GM12801 (cell line): Measurements from ENCODE around the gene C10orf90.

Source experiments
- TF ChIP-seq, protein P1 (sequence below): IDR thresholded peaks from one replicate; pipeline ENCODE4 v1.5.1; 2011; ENCODE audit warnings: control low read depth; ENCODE audit not compliant: insufficient read length; ENCODE audit errors: extremely low read depth

The C10orf90 gene

DNA sequence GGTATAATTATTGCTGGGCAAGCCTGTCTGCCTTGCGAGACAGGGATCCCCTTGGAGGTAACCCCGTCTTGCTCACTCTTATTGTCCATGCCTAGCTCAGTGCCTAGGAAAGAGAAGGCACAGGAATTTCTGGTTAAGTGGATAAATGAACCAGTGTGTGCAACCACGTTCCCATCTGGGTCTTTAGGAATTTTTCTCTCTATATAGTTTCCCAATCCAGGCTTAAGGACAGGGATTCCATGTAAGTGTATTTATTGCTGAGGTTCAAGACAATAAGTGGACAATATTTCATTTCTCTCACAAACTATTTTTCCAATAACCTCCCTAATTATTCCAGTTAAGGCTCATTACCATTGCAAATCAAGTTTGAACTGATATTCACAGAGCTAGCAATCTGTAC is 273.3 kb downstream of the C10orf90 start:
- TF ChIP-seq, protein P1, sequence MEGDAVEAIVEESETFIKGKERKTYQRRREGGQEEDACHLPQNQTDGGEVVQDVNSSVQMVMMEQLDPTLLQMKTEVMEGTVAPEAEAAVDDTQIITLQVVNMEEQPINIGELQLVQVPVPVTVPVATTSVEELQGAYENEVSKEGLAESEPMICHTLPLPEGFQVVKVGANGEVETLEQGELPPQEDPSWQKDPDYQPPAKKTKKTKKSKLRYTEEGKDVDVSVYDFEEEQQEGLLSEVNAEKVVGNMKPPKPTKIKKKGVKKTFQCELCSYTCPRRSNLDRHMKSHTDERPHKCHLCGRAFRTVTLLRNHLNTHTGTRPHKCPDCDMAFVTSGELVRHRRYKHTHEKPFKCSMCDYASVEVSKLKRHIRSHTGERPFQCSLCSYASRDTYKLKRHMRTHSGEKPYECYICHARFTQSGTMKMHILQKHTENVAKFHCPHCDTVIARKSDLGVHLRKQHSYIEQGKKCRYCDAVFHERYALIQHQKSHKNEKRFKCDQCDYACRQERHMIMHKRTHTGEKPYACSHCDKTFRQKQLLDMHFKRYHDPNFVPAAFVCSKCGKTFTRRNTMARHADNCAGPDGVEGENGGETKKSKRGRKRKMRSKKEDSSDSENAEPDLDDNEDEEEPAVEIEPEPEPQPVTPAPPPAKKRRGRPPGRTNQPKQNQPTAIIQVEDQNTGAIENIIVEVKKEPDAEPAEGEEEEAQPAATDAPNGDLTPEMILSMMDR = no peak

DNA sequence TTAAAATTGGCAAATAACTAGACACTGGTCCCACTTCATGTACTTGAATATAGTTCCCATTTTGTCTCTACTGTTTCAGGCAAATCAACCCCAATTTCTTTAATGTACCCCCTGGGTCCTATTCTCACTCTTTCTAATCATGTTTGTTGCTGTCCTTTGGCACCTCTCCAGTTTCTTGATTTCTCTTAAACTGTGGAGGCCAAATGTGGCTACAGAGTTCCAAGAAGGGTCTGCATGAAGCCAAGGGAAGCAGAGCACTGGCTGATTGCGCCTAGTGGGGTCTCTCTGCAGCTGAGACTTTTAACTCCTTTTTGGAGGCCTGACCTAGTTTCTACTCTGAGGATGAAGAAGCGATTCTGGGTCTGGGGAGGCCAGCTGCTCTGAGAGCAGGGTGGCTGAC is 275.5 kb downstream of the C10orf90 start:
- TF ChIP-seq, protein P1 = no peak

DNA sequence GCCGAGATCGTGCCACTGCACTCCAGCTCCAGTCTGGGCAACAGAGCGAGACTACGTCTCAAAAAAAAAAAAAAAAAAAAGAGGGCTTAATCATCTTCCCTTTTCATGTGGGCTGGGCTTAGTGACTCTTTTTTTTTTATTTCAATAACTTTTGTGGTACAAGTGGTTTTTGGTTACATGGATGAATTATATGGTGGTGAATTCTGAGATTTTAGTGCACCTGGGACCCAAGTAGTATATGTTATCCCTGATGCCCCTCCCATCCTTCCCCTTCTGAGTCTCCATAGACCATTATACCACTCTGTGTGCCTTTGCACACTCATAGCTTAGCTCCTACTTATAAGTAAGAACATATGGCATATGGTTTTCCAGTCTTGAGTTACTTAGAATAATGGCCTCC is 277.4 kb downstream of the C10orf90 start:
- TF ChIP-seq, protein P1 = no peak

DNA sequence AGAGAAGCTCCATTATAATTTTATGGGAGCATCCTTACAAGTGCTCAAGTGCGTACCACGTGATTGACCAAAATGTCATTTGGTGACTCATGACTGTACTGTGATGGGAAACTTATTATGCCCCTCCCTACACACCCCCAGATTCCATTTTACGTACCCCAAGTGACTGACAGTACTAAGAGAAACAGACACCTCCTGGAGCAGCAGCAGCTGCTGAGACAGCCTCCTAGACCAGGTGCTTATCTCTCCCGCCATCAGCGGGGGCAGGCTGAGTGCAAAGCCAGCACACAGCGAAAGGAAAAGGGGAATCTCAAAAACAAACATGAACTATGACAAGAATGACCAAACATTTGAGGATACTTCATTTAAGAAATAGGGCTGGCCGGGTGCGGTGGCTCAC is 278.0 kb downstream of the C10orf90 start:
- TF ChIP-seq, protein P1 = no peak

DNA sequence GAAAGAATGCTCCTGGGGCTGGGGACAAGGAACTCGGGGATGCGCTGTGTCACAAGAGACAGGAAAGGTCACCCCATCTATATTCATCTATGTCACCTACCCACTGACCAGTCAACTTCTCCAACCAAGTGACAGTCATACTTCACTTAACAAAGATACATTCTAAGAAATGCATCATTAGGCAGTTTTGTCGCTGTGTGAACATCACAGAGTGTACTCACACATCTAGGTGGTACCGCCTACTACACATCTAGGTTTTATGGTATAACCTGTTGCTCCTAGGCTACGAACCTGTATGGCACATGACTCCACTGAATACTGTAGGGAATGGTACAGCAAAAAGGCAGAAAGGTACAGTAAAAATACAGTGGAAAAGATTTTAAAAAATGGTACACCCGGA is 278.4 kb downstream of the C10orf90 start:
- TF ChIP-seq, protein P1 = no peak

DNA sequence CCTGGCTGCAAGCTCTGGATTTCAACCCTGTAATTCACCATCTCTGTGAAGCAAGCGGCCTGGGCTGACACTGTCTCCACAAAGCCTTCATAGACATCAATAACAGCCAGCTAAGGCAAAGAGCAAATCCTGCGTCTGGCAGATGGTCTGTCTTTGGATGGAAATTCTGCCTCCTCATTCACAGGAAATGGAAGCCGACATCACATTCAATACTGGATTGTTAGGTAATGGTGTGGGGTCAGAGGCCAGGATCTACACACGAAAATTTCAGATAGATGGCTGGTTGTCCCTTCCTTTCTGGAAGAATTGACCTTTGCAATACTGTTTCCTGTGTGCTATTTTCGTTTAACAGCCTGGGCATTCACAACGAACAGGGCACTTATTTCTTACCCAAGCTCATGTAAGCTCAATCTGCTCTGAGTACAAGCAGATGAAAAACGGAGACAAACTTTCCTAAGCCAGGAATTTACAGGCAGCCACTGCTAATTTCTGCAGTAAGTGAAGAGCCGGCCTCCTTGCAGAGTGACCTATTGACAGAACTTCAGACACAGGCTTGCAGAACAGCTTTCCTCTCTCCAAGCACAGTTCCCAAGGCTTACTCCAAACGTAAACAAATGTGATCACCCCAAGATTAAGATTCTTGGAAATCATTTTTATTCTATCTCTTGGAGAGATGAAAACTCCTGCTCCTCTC is 279.2 kb downstream of the C10orf90 start:
- TF ChIP-seq, protein P1 = no peak

DNA sequence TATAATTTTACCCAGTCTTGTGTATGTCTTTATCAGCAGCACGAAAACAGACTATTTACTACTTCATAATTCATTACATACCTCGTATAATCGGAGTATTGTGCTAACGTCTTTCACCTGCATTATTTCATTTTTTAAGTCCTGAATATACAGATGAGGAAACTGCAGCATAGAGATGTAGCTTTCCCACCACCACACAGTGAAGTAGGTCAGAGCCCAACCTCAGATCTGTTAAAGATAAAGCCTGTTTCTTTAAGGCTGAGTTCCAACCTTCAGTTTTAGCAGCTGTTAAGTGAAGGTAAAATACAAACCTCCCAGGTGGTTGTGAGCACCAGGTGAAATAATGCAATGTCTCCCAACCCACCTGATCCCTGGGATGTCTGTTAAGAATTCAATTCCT is 280.2 kb downstream of the C10orf90 start:
- TF ChIP-seq, protein P1 = no peak
